CD14-positive monocyte (primary cell): ENCODE data around the gene LYRM7. TPM values are rescaled to one million over a fixed set of nuclear protein-coding genes. Genes with fewer than 3 reads are reported as not detected.

Source experiments
- DNase-seq, 3 donors: peaks; one replicate each; pipeline ENCODE4 v3.0.0-alpha.2; 2011 to 2022
- H2AFZ ChIP-seq: 2 replicates; pipeline ENCODE4 v1.6.0; 2012; ENCODE audit warnings: mild to moderate bottlenecking, low read depth, low read length, inconsistent platforms; ENCODE audit not compliant: insufficient read depth, poor library complexity, severe bottlenecking
- H3K27ac ChIP-seq, 2 donors: 1 replicate in 1 of 2; 2 replicates in 1 of 2; pipeline ENCODE4 v1.5.1; 2012 to 2013; ENCODE audit warnings: low read length in 2 of 2, control low read depth in 1 of 2, inconsistent platforms in 1 of 2, low read depth in 1 of 2, mild to moderate bottlenecking in 1 of 2
- H3K27me3 ChIP-seq, 2 donors: one replicate each; pipeline versions ENCODE4 v1.6.0 to v1.6.1; 2011 to 2013; ENCODE audit warnings: low read length in 2 of 2; ENCODE audit not compliant: control insufficient read depth in 2 of 2, insufficient read depth in 2 of 2
- H3K36me3 ChIP-seq, 2 donors: replicated peaks in 1 of 2; 1 replicate in 1 of 2; 2 replicates in 1 of 2; pipeline versions ENCODE4 v1.5.1 to v1.6.1; 2012 to 2013; ENCODE audit warnings: low read length in 2 of 2, control low read depth in 1 of 2, inconsistent platforms in 1 of 2, mild to moderate bottlenecking in 1 of 2; ENCODE audit not compliant: insufficient read depth in 2 of 2, control insufficient read depth in 1 of 2
- H3K4me1 ChIP-seq, 2 donors: 1 replicate in 1 of 2; 2 replicates in 1 of 2; pipeline versions ENCODE4 v1.5.1 to v1.6.1; 2012 to 2013; ENCODE audit warnings: low read length in 2 of 2, control low read depth in 1 of 2, inconsistent platforms in 1 of 2, mild to moderate bottlenecking in 1 of 2, moderate library complexity in 1 of 2; ENCODE audit not compliant: insufficient read depth in 2 of 2, control insufficient read depth in 1 of 2
- H3K4me2 ChIP-seq: replicated peaks from 2 replicates; pipeline ENCODE3; 2012; ENCODE audit warnings: low read length, moderate library complexity, mild to moderate bottlenecking; ENCODE audit not compliant: poor library complexity, severe bottlenecking; ENCODE audit errors: extremely low read depth
- H3K4me3 ChIP-seq, 3 experiments: fragments of 200-600 bp in 1 of 3; sonication (generic) in 1 of 3; replicated peaks in 1 of 3; 1 replicate in 2 of 3; 2 replicates in 1 of 3; pipeline ENCODE4 v1.5.1; 2011 to 2013; ENCODE audit warnings: low read length in 3 of 3, mild to moderate bottlenecking in 3 of 3, control low read depth in 2 of 3, low read depth in 2 of 3, inconsistent platforms in 1 of 3, moderate library complexity in 1 of 3
- H3K79me2 ChIP-seq: 2 replicates; pipeline ENCODE4 v1.6.0; 2012; ENCODE audit warnings: mild to moderate bottlenecking, control low read depth, inconsistent platforms, low read length, moderate library complexity; ENCODE audit not compliant: insufficient read depth
- H3K9ac ChIP-seq: 2 replicates; pipeline ENCODE4 v1.6.0; 2017; ENCODE audit warnings: low read length, mild to moderate bottlenecking; ENCODE audit not compliant: insufficient read depth, poor library complexity, severe bottlenecking
- H3K9me3 ChIP-seq, 2 donors: replicated peaks in 1 of 2; 1 replicate in 1 of 2; 2 replicates in 1 of 2; pipeline versions ENCODE4 v1.5.1 to v1.6.1; 2012 to 2013; ENCODE audit warnings: low read length in 2 of 2, control low read depth in 1 of 2; ENCODE audit not compliant: control insufficient read depth in 1 of 2, insufficient read depth in 1 of 2
- H4K20me1 ChIP-seq: 2 replicates; pipeline ENCODE4 v1.6.0; 2012; ENCODE audit warnings: mild to moderate bottlenecking, low read length, control low read depth, moderate library complexity; ENCODE audit not compliant: insufficient read depth
- H3K27ac Mint-ChIP-seq, 7 donors: one replicate each; pipeline ENCODE4 v1.8.0; 2020; ENCODE audit warnings: mild to moderate bottlenecking in 7 of 7, mixed read lengths in 7 of 7, moderate library complexity in 6 of 7, inconsistent platforms in 2 of 7
- H3K27me3 Mint-ChIP-seq, 3 donors: one replicate each; pipeline ENCODE4 v1.8.0; 2021 to 2022; ENCODE audit warnings: low read depth in 3 of 3, mild to moderate bottlenecking in 3 of 3, mixed read lengths in 3 of 3, moderate library complexity in 3 of 3, inconsistent platforms in 1 of 3
- H3K36me3 Mint-ChIP-seq, 2 donors: one replicate each; pipeline ENCODE4 v1.8.0; 2020; ENCODE audit warnings: mixed read lengths in 2 of 2, inconsistent platforms in 1 of 2, mild to moderate bottlenecking in 1 of 2
- H3K4me1 Mint-ChIP-seq: one replicate; pipeline ENCODE4 v1.8.0; 2020; ENCODE audit warnings: mild to moderate bottlenecking, mixed read lengths
- H3K4me3 Mint-ChIP-seq, 2 donors: one replicate each; pipeline ENCODE4 v1.8.0; 2020; ENCODE audit warnings: mild to moderate bottlenecking in 2 of 2, mixed read lengths in 2 of 2, moderate library complexity in 1 of 2
- H3K9me3 Mint-ChIP-seq, 7 donors: one replicate each; pipeline ENCODE4 v1.8.0; 2020 to 2022; ENCODE audit warnings: mixed read lengths in 7 of 7, mild to moderate bottlenecking in 6 of 7, moderate library complexity in 6 of 7, inconsistent platforms in 2 of 7
- CTCF ChIP-seq: fragments of 200-600 bp; IDR thresholded peaks from one replicate; pipeline ENCODE4 v1.8.0; 2022; ENCODE audit warnings: antibody characterized with exemption, mild to moderate bottlenecking
- WGBS: methylation state at CpG from one replicate; pipeline ENCODE4 v1.1.5; 2013; ENCODE audit warnings: missing lambda C conversion rate; ENCODE audit not compliant: insufficient coverage; 5-methylcytosine and 5-hydroxymethylcytosine counted together
- intact Hi-C, 2 donors: fragments of 100-400 bp; cut with micrococcal nuclease; formaldehyde crosslinking; loops; one replicate each; pipeline versions ENCODE4 v1.15.0 to v1.15.1; 2023
- polyA plus RNA-seq, 3 donors: library from polyadenylated mRNA; depleted of rRNA in 1 of 3; unstranded in 2 of 3; stranded (reverse) in 1 of 3; fragments of 300-500 nt in 2 of 3; fragments of >200 nt in 1 of 3; fragmentation: Illumina TruSeq in 2 of 3; gene quantifications; 1 replicate in 2 of 3; 2 replicates in 1 of 3; pipeline ENCODE4 v1.2.3, GENCODE V29; 2012 to 2021

LYRM7 gene
- polyA plus RNA-seq, 3 donors: 3.1 to 3.7 (median 3.2) TPM

GRCh38 chr5:131254741-131255140, 84.0 kb downstream of the LYRM7 start:
- Histone ChIP-seq H3K79me2 (peaks cover 12% of the 10 kb centered on the region), H3K4me3 (no peak overlapping the region), H3K4me1 (peaks cover 77 to 84% of the 10 kb centered on the region in 2 donors), H3K27ac (peak overlapping the region in 1 of 2 donors; percentile 91), H4K20me1 (no peaks in the 10 kb centered on the region), H3K9ac (no peak overlapping the region), H3K9me3 (no peaks in the 10 kb centered on the region), H3K27me3 (no peaks in the 10 kb centered on the region), H3K36me3 (no peaks in the 10 kb centered on the region), H2AFZ (no peak overlapping the region), H3K4me2 (no peak overlapping the region)
- intact Hi-C loops: loop anchor here (5.0 to 10.0 kb wide), 4 partner anchors 33 to 90 kb away; partner anchors contain the start of genes HINT1 (in 1 of the 2) and LYRM7 (in 1 of the 2)
- Mint-ChIP-seq H3K27ac (peak overlapping the region in 2 of 7 donors; percentile 70 to 88), H3K36me3 (no peaks in the 10 kb centered on the region), H3K9me3 (no peaks in the 10 kb centered on the region), H3K4me3 (no peak overlapping the region), H3K27me3 (peaks cover 0 to 2% (median 0%) of the 10 kb centered on the region in 3 donors), H3K4me1 (peaks cover 81% of the 10 kb centered on the region)
- WGBS: no CpG with 5 or more reads among the region's 2 CpGs
- DNase-seq: no peak
- TF ChIP-seq CTCF: no peak

Other genes starting within 250 kb of the LYRM7 start
- 100 to 1,000 TPM; 148 to 223 (median 191) TPM for gene HINT1, start 5.7 kb upstream of the LYRM7 start, polyA plus RNA-seq
- gene CDC42SE2, start 93.1 kb downstream of the LYRM7 start, polyA plus RNA-seq: 100 to 1,000 TPM in 1 of 3 donors, 10 to 100 TPM in 2; 34.4 to 135 (median 92.6) TPM